WTC11 (cell line): ENCODE results near the gene FOXI1. TPM values are rescaled to one million over a fixed set of nuclear protein-coding genes. Genes with fewer than 3 reads are reported as not detected.

ENCODE experiments used
- ATAC-seq: fragments of 200-7000 bp; cut with Tn5 transposase; 2 replicates; pipeline ENCODE4 v1.10.0; 2021; ENCODE audit warnings: mild to moderate bottlenecking, moderate library complexity
- CTCF ChIA-PET: fragments of 300-600 bp; sonication (Branson Sonifier 250); formaldehyde crosslinking; loops from one replicate; lab custom pipeline; 2021; ENCODE audit warnings: antibody characterized with exemption; lab: Charles Lee
- POLR2A ChIA-PET: fragments of 350-600 bp; sonication (Branson Sonifier 250); formaldehyde crosslinking; loops from one replicate; lab custom pipeline; 2021; ENCODE audit warnings: antibody characterized with exemption; lab: Charles Lee
- DNase-seq: peaks from one replicate; pipeline ENCODE4 v3.0.0; 2021; ENCODE audit warnings: low spot score
- H3K27ac Mint-ChIP-seq: 2 replicates; pipeline ENCODE4 v1.8.0; 2021; ENCODE audit warnings: mixed read lengths
- H3K27me3 Mint-ChIP-seq: 2 replicates; pipeline ENCODE4 v1.8.0; 2021; ENCODE audit warnings: low read depth, mild to moderate bottlenecking, moderate library complexity, mixed read lengths
- H3K36me3 Mint-ChIP-seq: 2 replicates; pipeline ENCODE4 v1.8.0; 2021; ENCODE audit warnings: mixed read lengths
- H3K4me1 Mint-ChIP-seq: 2 replicates; pipeline ENCODE4 v1.8.0; 2022; ENCODE audit warnings: mixed read lengths
- H3K4me3 Mint-ChIP-seq: 2 replicates; pipeline ENCODE4 v1.8.0; 2021; ENCODE audit warnings: mild to moderate bottlenecking, moderate library complexity, mixed read lengths
- H3K9me3 Mint-ChIP-seq: 2 replicates; pipeline ENCODE4 v1.8.0; 2021; ENCODE audit warnings: mixed read lengths
- AR ChIP-seq: fragments of 250-450 bp; sonication (Bioruptor Pico); IDR thresholded peaks from 2 replicates; pipeline ENCODE4 v1.9.0; 2021; ENCODE audit warnings: mild to moderate bottlenecking
- ERG ChIP-seq: fragments of 250-450 bp; sonication (Bioruptor Pico); IDR thresholded peaks from 2 replicates; pipeline ENCODE4 v1.8.0; 2021; ENCODE audit warnings: mild to moderate bottlenecking
- GRHL2 ChIP-seq: fragments of 250-450 bp; sonication (Bioruptor Pico); IDR thresholded peaks from 2 replicates; pipeline ENCODE4 v1.8.0; 2022; ENCODE audit warnings: mild to moderate bottlenecking, moderate library complexity; ENCODE audit not compliant: insufficient replicate concordance, severe bottlenecking
- HMGA2 ChIP-seq: fragments of 250-450 bp; sonication (Bioruptor Pico); IDR thresholded peaks from 2 replicates; pipeline ENCODE4 v1.4.0; 2021; ENCODE audit warnings: mild to moderate bottlenecking, moderate library complexity
- KAT7 ChIP-seq: sonication (generic); formaldehyde crosslinking; IDR thresholded peaks from 2 replicates; pipeline ENCODE4 v1.8.1; 2023; ENCODE audit warnings: missing genetic modification reagents, mild to moderate bottlenecking, borderline replicate concordance
- MXD4 ChIP-seq: fragments of 250-450 bp; sonication (Bioruptor Pico); IDR thresholded peaks from 2 replicates; pipeline ENCODE4 v1.8.0; 2021; ENCODE audit warnings: mild to moderate bottlenecking, moderate library complexity, borderline replicate concordance
- NFYB ChIP-seq: sonication (generic); formaldehyde crosslinking; conservative IDR thresholded peaks from 2 replicates; pipeline ENCODE4 v1.8.0; 2022; ENCODE audit warnings: low read depth, missing genetic modification reagents
- NR1H2 ChIP-seq: sonication (generic); formaldehyde crosslinking; IDR thresholded peaks from 2 replicates; pipeline ENCODE4 v1.9.0; 2021; ENCODE audit warnings: mild to moderate bottlenecking, moderate library complexity, missing genetic modification reagents
- NR3C1 ChIP-seq: sonication (generic); formaldehyde crosslinking; conservative IDR thresholded peaks from 2 replicates; pipeline ENCODE4 v1.8.1; 2023; ENCODE audit warnings: low read depth, mild to moderate bottlenecking, missing genetic modification reagents
- SMAD3 ChIP-seq: sonication (generic); formaldehyde crosslinking; IDR thresholded peaks from 2 replicates; pipeline ENCODE4 v1.8.0; 2022; ENCODE audit warnings: missing genetic modification reagents, mild to moderate bottlenecking, borderline replicate concordance
- SOX15 ChIP-seq: fragments of 250-450 bp; sonication (Bioruptor Pico); IDR thresholded peaks from 2 replicates; pipeline ENCODE4 v1.9.0; 2021; ENCODE audit warnings: mild to moderate bottlenecking
- ZBTB21 ChIP-seq: sonication (generic); formaldehyde crosslinking; IDR thresholded peaks from 2 replicates; pipeline ENCODE4 v1.8.1; 2023; ENCODE audit warnings: mild to moderate bottlenecking, missing genetic modification reagents, borderline replicate concordance
- ZBTB43 ChIP-seq: sonication (generic); formaldehyde crosslinking; IDR thresholded peaks from 2 replicates; pipeline ENCODE4 v1.8.1; 2023; ENCODE audit warnings: mild to moderate bottlenecking, missing genetic modification reagents
- ZMAT4 ChIP-seq: fragments of 250-450 bp; sonication (Bioruptor Pico); IDR thresholded peaks from 2 replicates; pipeline ENCODE4 v1.9.0; 2021; ENCODE audit warnings: mild to moderate bottlenecking
- ZNF396 ChIP-seq: fragments of 250-450 bp; sonication (Bioruptor Pico); IDR thresholded peaks from 2 replicates; pipeline ENCODE4 v1.8.0; 2021; ENCODE audit warnings: mild to moderate bottlenecking, moderate library complexity, borderline replicate concordance
- total RNA-seq: library from RNA; stranded (reverse); gene quantifications from 3 replicates; pipeline ENCODE4 v1.2.3, GENCODE V29; 2021
- TF ChIP-seq, protein P1 (sequence below): sonication (generic); formaldehyde crosslinking; IDR thresholded peaks from 2 replicates; pipeline ENCODE4 v1.8.0; 2023; ENCODE audit warnings: missing genetic modification reagents
- TF ChIP-seq, protein P2 (sequence below): sonication (generic); formaldehyde crosslinking; IDR thresholded peaks from 2 replicates; pipeline ENCODE4 v1.8.1; 2022; ENCODE audit warnings: missing genetic modification reagents, borderline replicate concordance
- TF ChIP-seq, protein P3 (sequence below): sonication (generic); formaldehyde crosslinking; IDR thresholded peaks from 2 replicates; pipeline ENCODE4 v1.8.1; 2022; ENCODE audit warnings: low read depth, mild to moderate bottlenecking, moderate library complexity, missing genetic modification reagents, borderline replicate concordance
- TF ChIP-seq, protein P4 (sequence below): sonication (generic); formaldehyde crosslinking; conservative IDR thresholded peaks from 2 replicates; pipeline ENCODE4 v1.8.1; 2023; ENCODE audit warnings: mild to moderate bottlenecking, low read depth, missing genetic modification reagents, moderate library complexity

FOXI1 gene
- total RNA-seq, 1 experiment from 2014 or later, result not detected

- DNase-seq, result no peak
- CTCF ChIA-PET, result no interaction called here
- H3K36me3 Mint-ChIP-seq, result no peaks in the 10 kb centered on the region
- H3K27me3 Mint-ChIP-seq, result no peaks in the 10 kb centered on the region; the same call in 1 of the 2 replicates
- no peak for ATAC-seq
- no peak overlapping the region for H3K4me3 Mint-ChIP-seq
- POLR2A ChIA-PET, result no interaction called here
- TF ChIP-seq, protein P1, sequence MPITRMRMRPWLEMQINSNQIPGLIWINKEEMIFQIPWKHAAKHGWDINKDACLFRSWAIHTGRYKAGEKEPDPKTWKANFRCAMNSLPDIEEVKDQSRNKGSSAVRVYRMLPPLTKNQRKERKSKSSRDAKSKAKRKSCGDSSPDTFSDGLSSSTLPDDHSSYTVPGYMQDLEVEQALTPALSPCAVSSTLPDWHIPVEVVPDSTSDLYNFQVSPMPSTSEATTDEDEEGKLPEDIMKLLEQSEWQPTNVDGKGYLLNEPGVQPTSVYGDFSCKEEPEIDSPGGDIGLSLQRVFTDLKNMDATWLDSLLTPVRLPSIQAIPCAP, result no peak
- TF ChIP-seq SOX15 (CRISPR knock-in tag) (no peak), NFYB (CRISPR knock-in tag) (no peak), MXD4 (CRISPR knock-in tag) (no peak), HMGA2 (no peak), GRHL2 (CRISPR knock-in tag) (no peak), KAT7 (CRISPR knock-in tag) (no peak), ZMAT4 (CRISPR knock-in tag) (no peak), ZBTB21 (no peak), ERG (CRISPR knock-in tag) (no peak), ZBTB43 (CRISPR knock-in tag) (no peak), AR (CRISPR knock-in tag) (no peak), NR3C1 (no peak), NR1H2 (no peak), SMAD3 (CRISPR knock-in tag) (no peak)
- TF ChIP-seq, protein P2, sequence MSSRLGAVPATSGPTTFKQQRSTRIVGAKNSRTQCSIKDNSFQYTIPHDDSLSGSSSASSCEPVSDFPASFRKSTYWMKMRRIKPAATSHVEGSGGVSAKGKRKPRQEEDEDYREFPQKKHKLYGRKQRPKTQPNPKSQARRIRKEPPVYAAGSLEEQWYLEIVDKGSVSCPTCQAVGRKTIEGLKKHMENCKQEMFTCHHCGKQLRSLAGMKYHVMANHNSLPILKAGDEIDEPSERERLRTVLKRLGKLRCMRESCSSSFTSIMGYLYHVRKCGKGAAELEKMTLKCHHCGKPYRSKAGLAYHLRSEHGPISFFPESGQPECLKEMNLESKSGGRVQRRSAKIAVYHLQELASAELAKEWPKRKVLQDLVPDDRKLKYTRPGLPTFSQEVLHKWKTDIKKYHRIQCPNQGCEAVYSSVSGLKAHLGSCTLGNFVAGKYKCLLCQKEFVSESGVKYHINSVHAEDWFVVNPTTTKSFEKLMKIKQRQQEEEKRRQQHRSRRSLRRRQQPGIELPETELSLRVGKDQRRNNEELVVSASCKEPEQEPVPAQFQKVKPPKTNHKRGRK, result no peak
- TF ChIP-seq, protein P3, sequence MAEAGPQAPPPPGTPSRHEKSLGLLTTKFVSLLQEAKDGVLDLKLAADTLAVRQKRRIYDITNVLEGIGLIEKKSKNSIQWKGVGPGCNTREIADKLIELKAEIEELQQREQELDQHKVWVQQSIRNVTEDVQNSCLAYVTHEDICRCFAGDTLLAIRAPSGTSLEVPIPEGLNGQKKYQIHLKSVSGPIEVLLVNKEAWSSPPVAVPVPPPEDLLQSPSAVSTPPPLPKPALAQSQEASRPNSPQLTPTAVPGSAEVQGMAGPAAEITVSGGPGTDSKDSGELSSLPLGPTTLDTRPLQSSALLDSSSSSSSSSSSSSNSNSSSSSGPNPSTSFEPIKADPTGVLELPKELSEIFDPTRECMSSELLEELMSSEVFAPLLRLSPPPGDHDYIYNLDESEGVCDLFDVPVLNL (CRISPR knock-in tag), result no peak
- H3K9me3 Mint-ChIP-seq, result no peaks in the 10 kb centered on the region
- no peaks in the 10 kb centered on the region for H3K4me1 Mint-ChIP-seq
- no peak overlapping the region for H3K27ac Mint-ChIP-seq
These were observed 29.0 kb upstream of the FOXI1 start for GRCh38 chr5:170076739-170077138.

DNA sequence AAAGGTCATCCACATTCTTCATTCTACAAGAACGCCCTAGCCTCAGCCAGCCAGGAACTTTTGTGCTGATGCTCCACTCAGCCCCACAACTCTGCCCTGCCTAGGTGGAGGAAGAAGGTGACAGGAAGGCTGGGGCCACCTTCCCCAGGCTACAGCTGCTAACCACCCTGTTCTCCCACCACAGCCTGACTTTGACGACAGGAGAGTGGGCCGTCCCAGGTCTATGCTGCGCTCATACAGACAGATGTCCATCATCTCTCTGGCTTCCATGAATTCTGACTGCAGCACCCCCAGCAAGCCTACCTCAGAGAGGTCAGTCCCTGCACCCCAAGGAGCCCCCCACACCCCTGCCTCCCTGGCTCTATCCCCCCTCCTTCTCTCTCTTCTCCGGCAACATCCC is 28.2 kb upstream of the FOXI1 start:
- Mint-ChIP-seq H3K4me3 (no peak overlapping the region), H3K27ac (no peak overlapping the region), H3K27me3 (no peaks in the 10 kb centered on the region; the same call in 1 of the 2 replicates), H3K9me3 (no peaks in the 10 kb centered on the region), H3K4me1 (no peaks in the 10 kb centered on the region), H3K36me3 (no peaks in the 10 kb centered on the region)
- DNase-seq (no peak), ATAC-seq (no peak)
- TF ChIP-seq ZMAT4 (CRISPR knock-in tag) (no peak), ZNF396 (no peak), NR1H2 (no peak)
- TF ChIP-seq, protein P4, sequence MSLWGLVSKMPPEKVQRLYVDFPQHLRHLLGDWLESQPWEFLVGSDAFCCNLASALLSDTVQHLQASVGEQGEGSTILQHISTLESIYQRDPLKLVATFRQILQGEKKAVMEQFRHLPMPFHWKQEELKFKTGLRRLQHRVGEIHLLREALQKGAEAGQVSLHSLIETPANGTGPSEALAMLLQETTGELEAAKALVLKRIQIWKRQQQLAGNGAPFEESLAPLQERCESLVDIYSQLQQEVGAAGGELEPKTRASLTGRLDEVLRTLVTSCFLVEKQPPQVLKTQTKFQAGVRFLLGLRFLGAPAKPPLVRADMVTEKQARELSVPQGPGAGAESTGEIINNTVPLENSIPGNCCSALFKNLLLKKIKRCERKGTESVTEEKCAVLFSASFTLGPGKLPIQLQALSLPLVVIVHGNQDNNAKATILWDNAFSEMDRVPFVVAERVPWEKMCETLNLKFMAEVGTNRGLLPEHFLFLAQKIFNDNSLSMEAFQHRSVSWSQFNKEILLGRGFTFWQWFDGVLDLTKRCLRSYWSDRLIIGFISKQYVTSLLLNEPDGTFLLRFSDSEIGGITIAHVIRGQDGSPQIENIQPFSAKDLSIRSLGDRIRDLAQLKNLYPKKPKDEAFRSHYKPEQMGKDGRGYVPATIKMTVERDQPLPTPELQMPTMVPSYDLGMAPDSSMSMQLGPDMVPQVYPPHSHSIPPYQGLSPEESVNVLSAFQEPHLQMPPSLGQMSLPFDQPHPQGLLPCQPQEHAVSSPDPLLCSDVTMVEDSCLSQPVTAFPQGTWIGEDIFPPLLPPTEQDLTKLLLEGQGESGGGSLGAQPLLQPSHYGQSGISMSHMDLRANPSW, result no peak
- CTCF ChIA-PET, result no interaction called here
- POLR2A ChIA-PET, result no interaction called here
